CD4-positive, alpha-beta T cell (primary cell): ENCODE measurements around the gene CAMTA1. TPM values are rescaled to one million over a fixed set of nuclear protein-coding genes. Genes with fewer than 3 reads are reported as not detected.

Experiments used
- ATAC-seq: fragments of 200-7000 bp; cut with Tn5 transposase; one replicate; pipeline ENCODE4 v1.10.0; 2022; ENCODE audit warnings: mild to moderate bottlenecking; ENCODE audit not compliant: poor library complexity
- CTCF ChIA-PET: fragments of 350-600 bp; sonication (Branson Sonifier 250); formaldehyde crosslinking; loops from one replicate; lab custom pipeline; 2021; ENCODE audit warnings: antibody characterized with exemption, inconsistent platforms; lab: Charles Lee
- POLR2A ChIA-PET: fragments of 350-600 bp; sonication (Branson Sonifier 250); formaldehyde crosslinking; loops from one replicate; lab custom pipeline; 2021; ENCODE audit warnings: antibody characterized with exemption, inconsistent platforms; lab: Charles Lee
- DNase-seq, 14 experiments: peaks; one replicate each; pipeline ENCODE4 v3.0.0-alpha.2; 2013 to 2020; ENCODE audit warnings: mixed read lengths in 2 of 14
- H3K27ac ChIP-seq, 2 donors: one replicate each; pipeline versions ENCODE4 v1.5.1 to v1.7.0; 2013; ENCODE audit warnings: low read length in 2 of 2, low read depth in 1 of 2, mild to moderate bottlenecking in 1 of 2
- H3K27me3 ChIP-seq, 2 experiments: 1 replicate in 1 of 2; 2 replicates in 1 of 2; pipeline versions ENCODE4 v1.6.1 to v1.7.0; 2013; ENCODE audit warnings: low read length in 2 of 2, control low read depth in 1 of 2, mild to moderate bottlenecking in 1 of 2, moderate library complexity in 1 of 2; ENCODE audit not compliant: insufficient read depth in 2 of 2, control insufficient read depth in 1 of 2
- H3K36me3 ChIP-seq: one replicate; pipeline ENCODE4 v1.6.1; 2013; ENCODE audit warnings: low read length, control low read depth; ENCODE audit not compliant: insufficient read depth
- H3K4me1 ChIP-seq: one replicate; pipeline ENCODE4 v1.6.1; 2013; ENCODE audit warnings: low read length, control low read depth; ENCODE audit not compliant: insufficient read depth
- H3K4me3 ChIP-seq: one replicate; pipeline ENCODE4 v1.5.1; 2013; ENCODE audit warnings: mild to moderate bottlenecking, low read length, moderate library complexity
- H3K9me3 ChIP-seq, 2 experiments: 1 replicate in 1 of 2; 2 replicates in 1 of 2; pipeline versions ENCODE4 v1.6.1 to v1.7.0; 2013; ENCODE audit warnings: low read length in 2 of 2, mild to moderate bottlenecking in 2 of 2, control low read depth in 1 of 2, moderate library complexity in 1 of 2; ENCODE audit not compliant: control insufficient read depth in 1 of 2, insufficient read depth in 1 of 2
- H3K27ac Mint-ChIP-seq: one replicate; pipeline ENCODE4 v1.8.0; 2020; ENCODE audit warnings: mixed read lengths
- H3K27me3 Mint-ChIP-seq: one replicate; pipeline ENCODE4 v1.8.0; 2021; ENCODE audit warnings: mixed read lengths
- H3K36me3 Mint-ChIP-seq: one replicate; pipeline ENCODE4 v1.8.0; 2021; ENCODE audit warnings: low read depth, mixed read lengths
- H3K4me1 Mint-ChIP-seq: one replicate; pipeline ENCODE4 v1.8.0; 2021; ENCODE audit warnings: low read depth, mixed read lengths
- H3K4me3 Mint-ChIP-seq: one replicate; pipeline ENCODE4 v1.8.0; 2020; ENCODE audit warnings: mild to moderate bottlenecking, mixed read lengths
- H3K9me3 Mint-ChIP-seq: one replicate; pipeline ENCODE4 v1.8.0; 2020; ENCODE audit warnings: mixed read lengths
- intact Hi-C, 2 experiments: fragments of 100-400 bp; cut with DNase I in 1 of 2; cut with micrococcal nuclease in 1 of 2; formaldehyde crosslinking; loops; one replicate each; pipeline versions ENCODE4 v1.15.1 to v1.9.0; 2023 to 2025; cut with DNase I, micrococcal nuclease
- total RNA-seq, 174 experiments: library from RNA in 2 of 174; stranded (reverse) in 2 of 174; gene quantifications; one replicate each; pipeline ENCODE4 v1.2.3 and lab custom pipeline; 2021 to 2026
- TF ChIP-seq, protein P1 (sequence below): fragments of 200-600 bp; IDR thresholded peaks from one replicate; pipeline ENCODE4 v1.8.0; 2022; ENCODE audit warnings: antibody characterized with exemption, mild to moderate bottlenecking

CAMTA1 gene
- total RNA-seq, 2 experiments from 2014 or later = 38.6 to 39.3 TPM

DNA sequence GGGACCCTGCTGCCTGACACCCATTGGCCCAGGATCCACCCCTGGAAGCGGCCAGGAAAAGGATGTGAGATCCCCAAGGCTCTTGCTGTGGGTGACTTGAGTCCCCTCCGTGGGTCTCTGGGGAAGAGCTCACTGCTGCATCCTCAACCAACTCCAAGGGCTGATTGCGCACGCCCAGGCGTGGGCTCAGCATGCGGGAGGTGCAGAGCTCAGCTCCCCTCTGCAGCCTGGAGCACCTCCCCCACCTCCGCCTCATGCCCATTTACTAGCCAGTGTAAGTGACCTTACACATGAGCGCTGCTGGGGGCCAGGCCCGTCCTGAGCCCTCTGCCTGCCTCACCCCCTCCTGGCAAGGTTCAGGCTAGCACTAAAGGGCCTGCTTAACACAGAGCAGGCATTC is 847.4 kb downstream of the CAMTA1 start:
- H3K4me1 ChIP-seq = no peaks in the 10 kb centered on the region
- TF ChIP-seq, protein P1, sequence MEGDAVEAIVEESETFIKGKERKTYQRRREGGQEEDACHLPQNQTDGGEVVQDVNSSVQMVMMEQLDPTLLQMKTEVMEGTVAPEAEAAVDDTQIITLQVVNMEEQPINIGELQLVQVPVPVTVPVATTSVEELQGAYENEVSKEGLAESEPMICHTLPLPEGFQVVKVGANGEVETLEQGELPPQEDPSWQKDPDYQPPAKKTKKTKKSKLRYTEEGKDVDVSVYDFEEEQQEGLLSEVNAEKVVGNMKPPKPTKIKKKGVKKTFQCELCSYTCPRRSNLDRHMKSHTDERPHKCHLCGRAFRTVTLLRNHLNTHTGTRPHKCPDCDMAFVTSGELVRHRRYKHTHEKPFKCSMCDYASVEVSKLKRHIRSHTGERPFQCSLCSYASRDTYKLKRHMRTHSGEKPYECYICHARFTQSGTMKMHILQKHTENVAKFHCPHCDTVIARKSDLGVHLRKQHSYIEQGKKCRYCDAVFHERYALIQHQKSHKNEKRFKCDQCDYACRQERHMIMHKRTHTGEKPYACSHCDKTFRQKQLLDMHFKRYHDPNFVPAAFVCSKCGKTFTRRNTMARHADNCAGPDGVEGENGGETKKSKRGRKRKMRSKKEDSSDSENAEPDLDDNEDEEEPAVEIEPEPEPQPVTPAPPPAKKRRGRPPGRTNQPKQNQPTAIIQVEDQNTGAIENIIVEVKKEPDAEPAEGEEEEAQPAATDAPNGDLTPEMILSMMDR = no peak
- Mint-ChIP-seq H3K4me1 (no peaks in the 10 kb centered on the region), H3K27me3 (peaks cover 32% of the 10 kb centered on the region), H3K36me3 (no peaks in the 10 kb centered on the region), H3K4me3 (no peak overlapping the region), H3K9me3 (no peaks in the 10 kb centered on the region), H3K27ac (no peak overlapping the region)
- ChIA-PET POLR2A (no interaction called here), CTCF (no interaction called here)
- no peak for ATAC-seq
- intact Hi-C loops = no loop called here
- no peaks in the 10 kb centered on the region for H3K36me3 ChIP-seq
- H3K27me3 ChIP-seq = peaks cover 9 to 16% of the 10 kb centered on the region in 2 experiments
- H3K4me3 ChIP-seq = no peak overlapping the region
- DNase-seq = no peak
- peaks cover 0 to 6% of the 10 kb centered on the region in 2 experiments for H3K9me3 ChIP-seq
- H3K27ac ChIP-seq = no peak overlapping the region

DNA sequence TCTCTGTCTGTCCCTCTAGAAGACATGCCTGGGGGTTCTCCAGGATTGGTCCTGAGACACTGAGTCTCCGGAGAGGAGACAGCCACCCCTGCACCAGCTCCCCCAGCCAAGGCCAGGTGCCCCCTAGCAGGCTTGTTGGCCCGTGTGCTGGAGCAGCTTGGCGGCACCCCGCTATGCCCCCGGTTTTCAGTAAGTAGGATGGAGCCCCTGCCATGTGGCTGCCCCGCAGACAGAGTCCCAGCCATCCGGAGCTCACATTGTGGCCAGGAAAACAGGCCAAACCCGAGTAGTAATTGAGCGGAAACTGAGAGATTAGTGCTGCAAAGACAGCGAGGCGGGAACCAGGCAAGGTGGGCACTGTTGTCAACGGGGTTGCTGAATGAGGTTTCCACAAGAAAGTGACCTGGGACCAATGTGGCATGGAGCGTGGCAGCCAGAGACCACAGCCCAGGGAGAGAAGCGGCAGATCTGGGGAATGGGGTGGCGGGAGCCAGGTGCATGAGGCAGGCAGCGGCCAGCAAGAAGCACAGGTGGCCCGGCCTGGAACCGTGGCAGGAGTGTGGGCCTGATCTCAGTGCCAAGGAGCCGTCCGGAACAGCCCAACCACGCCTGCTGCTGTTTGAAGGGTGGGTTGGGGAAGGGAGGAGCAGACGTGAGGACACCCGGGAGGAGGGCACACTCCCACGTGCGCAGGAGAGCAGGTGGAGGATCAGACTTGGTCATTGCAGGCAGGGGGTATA is 848.4 kb downstream of the CAMTA1 start:
- H3K4me1 ChIP-seq = no peaks in the 10 kb centered on the region
- DNase-seq (no peak), ATAC-seq (no peak)
- no peaks in the 10 kb centered on the region for H3K36me3 Mint-ChIP-seq
- H3K27me3 ChIP-seq = peaks cover 9 to 12% of the 10 kb centered on the region in 2 experiments
- H3K4me3 Mint-ChIP-seq = no peak overlapping the region
- H3K36me3 ChIP-seq = no peaks in the 10 kb centered on the region
- no peaks in the 10 kb centered on the region for H3K9me3 Mint-ChIP-seq
- peaks cover 32% of the 10 kb centered on the region for H3K27me3 Mint-ChIP-seq
- no peak overlapping the region for H3K27ac Mint-ChIP-seq
- TF ChIP-seq, protein P1 = no peak
- H3K9me3 ChIP-seq = peaks cover 0 to 6% of the 10 kb centered on the region in 2 experiments
- H3K27ac ChIP-seq = no peak overlapping the region
- intact Hi-C loops = no loop called here
- ChIA-PET POLR2A (no interaction called here), CTCF (no interaction called here)
- H3K4me1 Mint-ChIP-seq = no peaks in the 10 kb centered on the region
- no peak overlapping the region for H3K4me3 ChIP-seq

DNA sequence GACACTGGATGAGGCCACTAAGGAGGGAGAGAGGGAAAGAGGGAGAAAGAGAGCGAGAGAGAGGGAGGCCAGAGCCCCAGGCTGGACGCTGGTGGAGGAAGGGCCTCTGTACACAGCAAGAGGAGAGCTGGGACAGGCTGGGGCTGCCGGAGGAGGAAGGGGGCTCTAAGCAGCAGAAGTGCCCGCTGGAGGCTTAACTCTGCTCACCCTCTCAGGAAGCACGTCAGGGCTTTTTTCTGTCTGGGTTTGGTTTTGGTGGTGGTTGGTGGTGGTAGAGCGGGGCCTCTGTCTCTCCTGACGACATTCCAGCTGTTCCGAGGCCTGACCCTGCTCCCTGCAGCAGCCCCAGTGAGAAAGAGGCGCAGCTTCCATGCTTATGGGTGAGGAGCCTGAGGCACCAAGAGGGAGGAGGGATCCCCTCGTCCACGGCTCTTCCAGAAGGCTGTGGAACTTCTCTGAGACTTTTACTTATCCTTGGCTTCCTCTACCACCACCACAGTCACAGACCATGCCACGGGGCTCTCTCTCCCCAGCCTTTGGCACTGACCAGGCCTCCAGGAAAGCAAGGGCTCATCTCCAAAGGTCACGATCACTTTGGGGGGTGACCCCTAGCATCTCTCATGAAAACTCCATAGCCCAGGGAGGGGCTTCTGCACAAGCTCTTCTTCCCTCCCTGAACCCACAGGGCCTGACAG is 849.4 kb downstream of the CAMTA1 start:
- peaks cover 24% of the 10 kb centered on the region for H3K27me3 Mint-ChIP-seq
- CTCF ChIA-PET = no interaction called here
- intact Hi-C loops = no loop called here

More for the DNA sequence above, 849.4 kb downstream of the CAMTA1 start:
- H3K36me3 Mint-ChIP-seq = no peaks in the 10 kb centered on the region
- no peak overlapping the region for H3K27ac Mint-ChIP-seq
- peaks cover 0 to 6% of the 10 kb centered on the region in 2 experiments for H3K9me3 ChIP-seq
- TF ChIP-seq, protein P1 = no peak
- no peak for DNase-seq
- H3K4me3 ChIP-seq = no peak overlapping the region
- no peaks in the 10 kb centered on the region for H3K9me3 Mint-ChIP-seq
- peaks cover 9 to 12% of the 10 kb centered on the region in 2 experiments for H3K27me3 ChIP-seq
- no peaks in the 10 kb centered on the region for H3K36me3 ChIP-seq
- H3K4me1 Mint-ChIP-seq = no peaks in the 10 kb centered on the region
- no peak for ATAC-seq
- no peak overlapping the region for H3K4me3 Mint-ChIP-seq
- POLR2A ChIA-PET = no interaction called here
- H3K27ac ChIP-seq = no peak overlapping the region
- H3K4me1 ChIP-seq = no peaks in the 10 kb centered on the region
